Measurements from ENCODE around the gene ZNF594.
"Not testable (repeated sequence)": the region's sequence is repeated elsewhere in the genome, so short reads cannot be mapped to it uniquely, and the experiment has no call there.

ZNF594 gene

DNA sequence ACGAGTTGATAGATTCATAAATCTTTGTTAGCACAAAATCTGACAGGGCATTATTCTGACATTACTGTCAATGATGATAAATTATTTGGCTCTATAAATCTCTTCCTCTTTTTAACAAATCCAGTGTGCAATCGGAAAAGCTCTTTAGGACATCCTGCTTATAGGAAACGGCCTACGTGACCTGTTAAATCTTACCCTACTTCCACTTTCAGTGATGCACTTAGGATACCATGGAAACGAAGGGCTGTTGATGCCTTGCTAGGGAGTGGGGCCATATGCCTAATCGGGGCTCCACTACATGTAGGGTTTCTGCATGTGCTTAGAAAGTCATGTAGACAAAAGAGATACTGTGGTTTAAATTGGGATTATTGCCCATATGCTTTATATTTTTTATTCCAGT lies 27.2 kb downstream of the ZNF594 start:
- Histone ChIP-seq H3K9me3 (replicated peaks; ENCODE audit: insufficient read depth, low read length) (no peaks in the 10 kb centered on the region), H3K79me2 (ENCODE audit: low read length) (no peaks in the 10 kb centered on the region), H3K4me1 (ENCODE audit: low read length) (peaks cover 7% of the 10 kb centered on the region), H4K20me1 (ENCODE audit: insufficient read depth, low read length) (no peaks in the 10 kb centered on the region), H3K36me3 (replicated peaks; ENCODE audit: insufficient read depth, low read length) (no peaks in the 10 kb centered on the region), H3K4me3 (ENCODE audit: low read length) (no peak overlapping the region), H3F3A (ENCODE audit: insufficient read depth, low read length) (no peaks in the 10 kb centered on the region; the same call in 1 of the 2 replicates), H3K4me2 (ENCODE audit: low read depth, low read length) (no peak overlapping the region), H2AFZ (ENCODE audit: low read length) (no peak overlapping the region), H3K9ac (ENCODE audit: low read length) (no peak overlapping the region), H3K9me2 (replicated peaks; ENCODE audit: insufficient read depth, low read length) (no peaks in the 10 kb centered on the region), H3K27me3 (replicated peaks; ENCODE audit: insufficient read depth, low read length) (no peaks in the 10 kb centered on the region), H3K27ac (ENCODE audit: low read length) (no peak overlapping the region)
- no peak for DNase-seq
- TF ChIP-seq EZH2phosphoT487 (IDR thresholded peaks at IDR 0.05; ENCODE audit: low read length) (no peak), EZH2 (optimal IDR thresholded peaks at IDR 0.05; ENCODE audit: low read depth, low read length) (no peak), CTCF (IDR thresholded peaks at IDR 0.05; ENCODE audit: low read length) (no peak)

DNA sequence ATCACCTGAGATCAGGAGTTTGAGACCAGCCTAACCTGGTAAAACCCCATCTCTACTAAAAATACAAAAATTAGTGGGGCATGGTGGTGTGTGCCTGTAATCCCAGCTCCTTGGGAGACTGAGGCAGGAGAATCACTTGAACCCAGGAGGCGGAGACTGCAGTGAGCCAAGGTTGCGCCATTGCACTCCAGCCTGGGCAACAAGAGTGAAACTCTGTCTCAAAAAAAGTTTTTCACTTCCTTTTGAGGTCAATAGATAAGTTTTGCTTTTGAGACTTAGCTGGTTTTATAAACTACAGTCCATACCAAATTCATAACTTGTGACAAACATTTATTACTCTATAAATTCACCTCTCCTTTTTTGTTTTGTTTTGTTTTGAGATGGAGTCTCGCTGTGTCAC lies 29.9 kb downstream of the ZNF594 start:
- not testable (repeated sequence) for H4K20me1 ChIP-seq (ENCODE audit: insufficient read depth, low read length); H3K9me3 ChIP-seq (replicated peaks; ENCODE audit: insufficient read depth, low read length); H3K9ac ChIP-seq (ENCODE audit: low read length); H3K4me1 ChIP-seq (ENCODE audit: low read length); H3K36me3 ChIP-seq (replicated peaks; ENCODE audit: insufficient read depth, low read length); H3K27me3 ChIP-seq (replicated peaks; ENCODE audit: insufficient read depth, low read length); H3K4me3 ChIP-seq (ENCODE audit: low read length); H3F3A ChIP-seq (ENCODE audit: insufficient read depth, low read length); H3K9me2 ChIP-seq (replicated peaks; ENCODE audit: insufficient read depth, low read length); H3K27ac ChIP-seq (ENCODE audit: low read length); H3K79me2 ChIP-seq (ENCODE audit: low read length)
- Histone ChIP-seq H2AFZ (ENCODE audit: low read length) (0 out of 2 replicates have a peak overlapping the region, but pooled peaks have one; percentile 42), H3K4me2 (ENCODE audit: low read depth, low read length) (peak overlapping the region; percentile 41; the same call in 1 of the 2 replicates)
- DNase-seq: peak; percentile 21

DNA sequence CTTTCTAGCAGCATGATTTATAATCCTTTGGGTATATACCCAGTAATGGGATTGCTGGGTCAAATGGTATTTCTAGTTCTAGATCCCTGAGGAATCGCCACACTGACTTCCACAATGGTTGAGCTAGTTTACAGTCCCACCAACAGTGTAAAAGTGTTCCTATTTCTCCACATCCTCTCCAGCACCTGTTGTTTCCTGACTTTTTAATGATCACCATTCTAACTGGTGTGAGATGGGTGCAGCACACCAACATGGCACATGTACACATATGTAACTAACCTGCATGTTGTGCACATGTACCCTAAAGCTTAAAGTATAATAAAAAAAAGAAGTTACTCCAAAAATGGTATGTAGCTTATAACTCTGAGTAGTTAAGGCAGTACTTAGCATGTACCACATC lies 31.0 kb downstream of the ZNF594 start:
- H3K79me2 ChIP-seq (ENCODE audit: low read length); H3K4me1 ChIP-seq (ENCODE audit: low read length); H3K9ac ChIP-seq (ENCODE audit: low read length); H3K27ac ChIP-seq (ENCODE audit: low read length); H3K36me3 ChIP-seq (replicated peaks; ENCODE audit: insufficient read depth, low read length); H4K20me1 ChIP-seq (ENCODE audit: insufficient read depth, low read length); H3K9me3 ChIP-seq (replicated peaks; ENCODE audit: insufficient read depth, low read length); DNase-seq; H3K27me3 ChIP-seq (replicated peaks; ENCODE audit: insufficient read depth, low read length); H3K4me3 ChIP-seq (ENCODE audit: low read length); H3K9me2 ChIP-seq (replicated peaks; ENCODE audit: insufficient read depth, low read length); H3F3A ChIP-seq (ENCODE audit: insufficient read depth, low read length); H2AFZ ChIP-seq (ENCODE audit: low read length); H3K4me2 ChIP-seq (ENCODE audit: low read depth, low read length): not testable (repeated sequence)

GRCh38 chr17:5146122-5146521 lies 45.5 kb downstream of the ZNF594 start:
- H3K9me3 ChIP-seq (replicated peaks; ENCODE audit: insufficient read depth, low read length); DNase-seq; H3K4me2 ChIP-seq (ENCODE audit: low read depth, low read length); H3K4me1 ChIP-seq (ENCODE audit: low read length); H4K20me1 ChIP-seq (ENCODE audit: insufficient read depth, low read length); H3K27ac ChIP-seq (ENCODE audit: low read length); H3K79me2 ChIP-seq (ENCODE audit: low read length); H3K36me3 ChIP-seq (replicated peaks; ENCODE audit: insufficient read depth, low read length); H3K9me2 ChIP-seq (replicated peaks; ENCODE audit: insufficient read depth, low read length); H2AFZ ChIP-seq (ENCODE audit: low read length); H3F3A ChIP-seq (ENCODE audit: insufficient read depth, low read length); H3K27me3 ChIP-seq (replicated peaks; ENCODE audit: insufficient read depth, low read length); H3K4me3 ChIP-seq (ENCODE audit: low read length); H3K9ac ChIP-seq (ENCODE audit: low read length): not testable (repeated sequence)

- DNase-seq; H3K9me3 ChIP-seq (replicated peaks; ENCODE audit: insufficient read depth, low read length); H3K4me3 ChIP-seq (ENCODE audit: low read length); H3K4me1 ChIP-seq (ENCODE audit: low read length); H3K9ac ChIP-seq (ENCODE audit: low read length); H3F3A ChIP-seq (ENCODE audit: insufficient read depth, low read length); H3K4me2 ChIP-seq (ENCODE audit: low read depth, low read length); H4K20me1 ChIP-seq (ENCODE audit: insufficient read depth, low read length); H3K79me2 ChIP-seq (ENCODE audit: low read length); H3K27ac ChIP-seq (ENCODE audit: low read length); H2AFZ ChIP-seq (ENCODE audit: low read length); H3K9me2 ChIP-seq (replicated peaks; ENCODE audit: insufficient read depth, low read length); H3K36me3 ChIP-seq (replicated peaks; ENCODE audit: insufficient read depth, low read length); H3K27me3 ChIP-seq (replicated peaks; ENCODE audit: insufficient read depth, low read length): not testable (repeated sequence)
These were observed 48.8 kb downstream of the ZNF594 start for GRCh38 chr17:5142877-5143276.
